Tibial nerve (tissue), 4 donors: Measurements from ENCODE around the gene PPFIBP2.

Experiments used
- EP300 ChIP-seq, 2 donors: sonication (generic); formaldehyde crosslinking; IDR thresholded peaks; one replicate each; pipeline ENCODE4 v1.6.1; 2017; ENCODE audit warnings: antibody characterized with exemption in 2 of 2, mild to moderate bottlenecking in 1 of 2
- TF ChIP-seq, protein P1 (sequence below), 5 experiments: fragments of 200-600 bp in 3 of 5; fragments of 450-650 bp in 2 of 5; sonication (generic) in 3 of 5; IDR thresholded peaks; one replicate each; pipeline ENCODE4 v1.5.1; 2016 to 2019; ENCODE audit warnings: antibody characterized with exemption in 5 of 5, mild to moderate bottlenecking in 3 of 5, moderate library complexity in 2 of 5

DNA sequence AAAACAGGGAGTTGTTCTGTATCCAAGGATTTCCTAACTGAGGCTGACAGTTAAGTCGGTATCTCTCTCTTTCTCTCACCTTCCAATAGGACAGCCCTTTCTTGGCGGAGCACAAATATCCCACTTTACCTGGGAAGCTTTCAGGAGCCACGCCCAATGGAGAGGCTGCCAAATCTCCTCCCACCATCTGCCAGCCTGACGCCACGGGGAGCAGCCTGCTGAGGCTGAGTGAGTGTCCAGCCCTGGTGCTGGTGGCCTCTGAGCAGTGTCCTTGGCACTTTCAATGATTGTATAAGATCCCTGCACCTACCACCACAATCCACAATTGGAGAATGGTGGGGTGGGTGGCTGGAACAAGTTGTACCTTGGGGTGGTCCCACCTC, 125.8 kb downstream of the PPFIBP2 start:
- TF ChIP-seq, protein P1, sequence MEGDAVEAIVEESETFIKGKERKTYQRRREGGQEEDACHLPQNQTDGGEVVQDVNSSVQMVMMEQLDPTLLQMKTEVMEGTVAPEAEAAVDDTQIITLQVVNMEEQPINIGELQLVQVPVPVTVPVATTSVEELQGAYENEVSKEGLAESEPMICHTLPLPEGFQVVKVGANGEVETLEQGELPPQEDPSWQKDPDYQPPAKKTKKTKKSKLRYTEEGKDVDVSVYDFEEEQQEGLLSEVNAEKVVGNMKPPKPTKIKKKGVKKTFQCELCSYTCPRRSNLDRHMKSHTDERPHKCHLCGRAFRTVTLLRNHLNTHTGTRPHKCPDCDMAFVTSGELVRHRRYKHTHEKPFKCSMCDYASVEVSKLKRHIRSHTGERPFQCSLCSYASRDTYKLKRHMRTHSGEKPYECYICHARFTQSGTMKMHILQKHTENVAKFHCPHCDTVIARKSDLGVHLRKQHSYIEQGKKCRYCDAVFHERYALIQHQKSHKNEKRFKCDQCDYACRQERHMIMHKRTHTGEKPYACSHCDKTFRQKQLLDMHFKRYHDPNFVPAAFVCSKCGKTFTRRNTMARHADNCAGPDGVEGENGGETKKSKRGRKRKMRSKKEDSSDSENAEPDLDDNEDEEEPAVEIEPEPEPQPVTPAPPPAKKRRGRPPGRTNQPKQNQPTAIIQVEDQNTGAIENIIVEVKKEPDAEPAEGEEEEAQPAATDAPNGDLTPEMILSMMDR (IDR thresholded peaks at IDR 0.05), result no peak
- TF ChIP-seq EP300 (IDR thresholded peaks at IDR 0.05), result no peak
